Measurements from ENCODE around the gene TAL1. TPM values are rescaled to one million over a fixed set of nuclear protein-coding genes. Genes with fewer than 3 reads are reported as not detected.

TAL1 gene
- total and polyA plus RNA-seq, 2 experiments from 2014 or later = not detected

- TF ChIP-seq, protein P1, sequence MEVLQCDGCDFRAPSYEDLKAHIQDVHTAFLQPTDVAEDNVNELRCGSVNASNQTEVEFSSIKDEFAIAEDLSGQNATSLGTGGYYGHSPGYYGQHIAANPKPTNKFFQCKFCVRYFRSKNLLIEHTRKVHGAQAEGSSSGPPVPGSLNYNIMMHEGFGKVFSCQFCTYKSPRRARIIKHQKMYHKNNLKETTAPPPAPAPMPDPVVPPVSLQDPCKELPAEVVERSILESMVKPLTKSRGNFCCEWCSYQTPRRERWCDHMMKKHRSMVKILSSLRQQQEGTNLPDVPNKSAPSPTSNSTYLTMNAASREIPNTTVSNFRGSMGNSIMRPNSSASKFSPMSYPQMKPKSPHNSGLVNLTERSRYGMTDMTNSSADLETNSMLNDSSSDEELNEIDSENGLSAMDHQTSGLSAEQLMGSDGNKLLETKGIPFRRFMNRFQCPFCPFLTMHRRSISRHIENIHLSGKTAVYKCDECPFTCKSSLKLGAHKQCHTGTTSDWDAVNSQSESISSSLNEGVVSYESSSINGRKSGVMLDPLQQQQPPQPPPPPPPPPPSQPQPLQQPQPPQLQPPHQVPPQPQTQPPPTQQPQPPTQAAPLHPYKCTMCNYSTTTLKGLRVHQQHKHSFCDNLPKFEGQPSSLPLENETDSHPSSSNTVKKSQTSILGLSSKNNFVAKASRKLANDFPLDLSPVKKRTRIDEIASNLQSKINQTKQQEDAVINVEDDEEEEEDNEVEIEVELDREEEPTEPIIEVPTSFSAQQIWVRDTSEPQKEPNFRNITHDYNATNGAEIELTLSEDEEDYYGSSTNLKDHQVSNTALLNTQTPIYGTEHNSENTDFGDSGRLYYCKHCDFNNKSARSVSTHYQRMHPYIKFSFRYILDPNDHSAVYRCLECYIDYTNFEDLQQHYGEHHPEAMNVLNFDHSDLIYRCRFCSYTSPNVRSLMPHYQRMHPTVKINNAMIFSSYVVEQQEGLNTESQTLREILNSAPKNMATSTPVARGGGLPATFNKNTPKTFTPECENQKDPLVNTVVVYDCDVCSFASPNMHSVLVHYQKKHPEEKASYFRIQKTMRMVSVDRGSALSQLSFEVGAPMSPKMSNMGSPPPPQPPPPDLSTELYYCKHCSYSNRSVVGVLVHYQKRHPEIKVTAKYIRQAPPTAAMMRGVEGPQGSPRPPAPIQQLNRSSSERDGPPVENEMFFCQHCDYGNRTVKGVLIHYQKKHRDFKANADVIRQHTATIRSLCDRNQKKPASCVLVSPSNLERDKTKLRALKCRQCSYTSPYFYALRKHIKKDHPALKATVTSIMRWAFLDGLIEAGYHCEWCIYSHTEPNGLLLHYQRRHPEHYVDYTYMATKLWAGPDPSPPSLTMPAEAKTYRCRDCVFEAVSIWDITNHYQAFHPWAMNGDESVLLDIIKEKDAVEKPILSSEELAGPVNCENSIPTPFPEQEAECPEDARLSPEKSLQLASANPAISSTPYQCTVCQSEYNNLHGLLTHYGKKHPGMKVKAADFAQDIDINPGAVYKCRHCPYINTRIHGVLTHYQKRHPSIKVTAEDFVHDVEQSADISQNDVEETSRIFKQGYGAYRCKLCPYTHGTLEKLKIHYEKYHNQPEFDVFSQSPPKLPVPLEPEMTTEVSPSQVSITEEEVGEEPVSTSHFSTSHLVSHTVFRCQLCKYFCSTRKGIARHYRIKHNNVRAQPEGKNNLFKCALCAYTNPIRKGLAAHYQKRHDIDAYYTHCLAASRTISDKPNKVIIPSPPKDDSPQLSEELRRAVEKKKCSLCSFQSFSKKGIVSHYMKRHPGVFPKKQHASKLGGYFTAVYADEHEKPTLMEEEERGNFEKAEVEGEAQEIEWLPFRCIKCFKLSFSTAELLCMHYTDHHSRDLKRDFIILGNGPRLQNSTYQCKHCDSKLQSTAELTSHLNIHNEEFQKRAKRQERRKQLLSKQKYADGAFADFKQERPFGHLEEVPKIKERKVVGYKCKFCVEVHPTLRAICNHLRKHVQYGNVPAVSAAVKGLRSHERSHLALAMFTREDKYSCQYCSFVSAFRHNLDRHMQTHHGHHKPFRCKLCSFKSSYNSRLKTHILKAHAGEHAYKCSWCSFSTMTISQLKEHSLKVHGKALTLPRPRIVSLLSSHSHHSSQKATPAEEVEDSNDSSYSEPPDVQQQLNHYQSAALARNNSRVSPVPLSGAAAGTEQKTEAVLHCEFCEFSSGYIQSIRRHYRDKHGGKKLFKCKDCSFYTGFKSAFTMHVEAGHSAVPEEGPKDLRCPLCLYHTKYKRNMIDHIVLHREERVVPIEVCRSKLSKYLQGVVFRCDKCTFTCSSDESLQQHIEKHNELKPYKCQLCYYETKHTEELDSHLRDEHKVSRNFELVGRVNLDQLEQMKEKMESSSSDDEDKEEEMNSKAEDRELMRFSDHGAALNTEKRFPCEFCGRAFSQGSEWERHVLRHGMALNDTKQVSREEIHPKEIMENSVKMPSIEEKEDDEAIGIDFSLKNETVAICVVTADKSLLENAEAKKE (CRISPR knock-in tag; IDR thresholded peaks at IDR 0.05) = no peak
- no peak for TF ChIP-seq EZH2 (IDR thresholded peaks at IDR 0.05; ENCODE audit: low read depth, unreplicated experiment)
- TF ChIP-seq ZNF114 (CRISPR knock-in tag; IDR thresholded peaks at IDR 0.05) = no peak
Measured at GRCh38 chr1:47207803-47208373, 24.1 kb downstream of the TAL1 start (continued).

DNA sequence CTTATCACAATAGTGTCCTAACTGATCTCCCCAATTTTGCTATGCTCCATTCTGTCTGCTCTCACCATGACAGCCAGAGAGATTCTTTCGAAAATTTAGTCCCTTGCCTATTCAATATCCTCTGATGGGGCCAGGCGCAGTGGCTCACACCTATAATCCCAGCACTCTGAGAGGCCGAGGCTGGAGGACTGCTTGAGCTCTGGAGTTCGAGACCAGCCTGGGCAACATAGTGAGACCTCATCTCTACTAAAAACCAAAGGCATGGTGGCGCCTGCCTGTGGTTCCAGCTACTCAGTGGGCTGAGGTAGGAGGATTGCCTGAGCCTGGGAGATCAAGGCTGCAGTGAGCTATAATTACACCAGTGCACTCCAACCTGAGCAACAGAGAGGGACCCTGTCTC is 26.1 kb downstream of the TAL1 start:
- Histone ChIP-seq H3K79me2 (replicated peaks; ENCODE audit: insufficient read depth) (no peaks in the 10 kb centered on the region), H2AFZ (no peak overlapping the region), H3K4me2 (no peak overlapping the region), H3K4me3 (no peak overlapping the region), H4K20me1 (replicated peaks; ENCODE audit: insufficient read depth) (no peaks in the 10 kb centered on the region), H3K9me2 (ENCODE audit: insufficient read depth) (0 out of 2 replicates have a peak, but pooled peaks cover 3% of the 10 kb centered on the region), H3K27me3 (ENCODE audit: insufficient read depth) (peaks cover 60% of the 10 kb centered on the region), H3F3A (replicated peaks; ENCODE audit: low read depth) (no peaks in the 10 kb centered on the region), H3K4me1 (ENCODE audit: insufficient read depth) (peaks cover 17% of the 10 kb centered on the region), H3K27ac (ENCODE audit: low read depth) (no peak overlapping the region), H3K36me3 (ENCODE audit: insufficient read depth) (no peaks in the 10 kb centered on the region)
- Mint-ChIP-seq H3K4me1 (peaks cover 27% of the 10 kb centered on the region), H3K36me3 (ENCODE audit: low read depth) (peaks cover 6% of the 10 kb centered on the region), H3K9me3 (peaks cover 10% of the 10 kb centered on the region; the same call in 2 of the 3 replicates), H3K27ac (no peak overlapping the region), H3K4me3 (no peak overlapping the region), H3K27me3 (ENCODE audit: insufficient read depth, low read depth, poor library complexity) (peaks cover 29% of the 10 kb centered on the region)
- DNase-seq (ENCODE audit: low spot score) (no peak), ATAC-seq (no peak)
- TF ChIP-seq EZH2phosphoT487 (IDR thresholded peaks at IDR 0.05; ENCODE audit: unreplicated experiment) = no peak
- no peak for TF ChIP-seq ZNF331 (CRISPR knock-in tag; IDR thresholded peaks at IDR 0.05; ENCODE audit: low read depth)
- TF ChIP-seq POLR2AphosphoS5 (IDR thresholded peaks at IDR 0.05; ENCODE audit: low read depth) = no peak
- TF ChIP-seq, protein P1 (CRISPR knock-in tag; IDR thresholded peaks at IDR 0.05) = no peak
- no peak for TF ChIP-seq JUNB (IDR thresholded peaks at IDR 0.05; ENCODE audit: unreplicated experiment)
- TF ChIP-seq, protein P2, sequence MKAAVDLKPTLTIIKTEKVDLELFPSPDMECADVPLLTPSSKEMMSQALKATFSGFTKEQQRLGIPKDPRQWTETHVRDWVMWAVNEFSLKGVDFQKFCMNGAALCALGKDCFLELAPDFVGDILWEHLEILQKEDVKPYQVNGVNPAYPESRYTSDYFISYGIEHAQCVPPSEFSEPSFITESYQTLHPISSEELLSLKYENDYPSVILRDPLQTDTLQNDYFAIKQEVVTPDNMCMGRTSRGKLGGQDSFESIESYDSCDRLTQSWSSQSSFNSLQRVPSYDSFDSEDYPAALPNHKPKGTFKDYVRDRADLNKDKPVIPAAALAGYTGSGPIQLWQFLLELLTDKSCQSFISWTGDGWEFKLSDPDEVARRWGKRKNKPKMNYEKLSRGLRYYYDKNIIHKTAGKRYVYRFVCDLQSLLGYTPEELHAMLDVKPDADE (IDR thresholded peaks at IDR 0.05) = no peak
